Measurements from ENCODE around the gene DHRS13. TPM values are rescaled to one million over a fixed set of nuclear protein-coding genes. Genes with fewer than 3 reads are reported as not detected.

Gene DHRS13, protein sequence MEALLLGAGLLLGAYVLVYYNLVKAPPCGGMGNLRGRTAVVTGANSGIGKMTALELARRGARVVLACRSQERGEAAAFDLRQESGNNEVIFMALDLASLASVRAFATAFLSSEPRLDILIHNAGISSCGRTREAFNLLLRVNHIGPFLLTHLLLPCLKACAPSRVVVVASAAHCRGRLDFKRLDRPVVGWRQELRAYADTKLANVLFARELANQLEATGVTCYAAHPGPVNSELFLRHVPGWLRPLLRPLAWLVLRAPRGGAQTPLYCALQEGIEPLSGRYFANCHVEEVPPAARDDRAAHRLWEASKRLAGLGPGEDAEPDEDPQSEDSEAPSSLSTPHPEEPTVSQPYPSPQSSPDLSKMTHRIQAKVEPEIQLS
- 4.4 and 6.3 TPM in 2 replicates for total RNA-seq

DNA sequence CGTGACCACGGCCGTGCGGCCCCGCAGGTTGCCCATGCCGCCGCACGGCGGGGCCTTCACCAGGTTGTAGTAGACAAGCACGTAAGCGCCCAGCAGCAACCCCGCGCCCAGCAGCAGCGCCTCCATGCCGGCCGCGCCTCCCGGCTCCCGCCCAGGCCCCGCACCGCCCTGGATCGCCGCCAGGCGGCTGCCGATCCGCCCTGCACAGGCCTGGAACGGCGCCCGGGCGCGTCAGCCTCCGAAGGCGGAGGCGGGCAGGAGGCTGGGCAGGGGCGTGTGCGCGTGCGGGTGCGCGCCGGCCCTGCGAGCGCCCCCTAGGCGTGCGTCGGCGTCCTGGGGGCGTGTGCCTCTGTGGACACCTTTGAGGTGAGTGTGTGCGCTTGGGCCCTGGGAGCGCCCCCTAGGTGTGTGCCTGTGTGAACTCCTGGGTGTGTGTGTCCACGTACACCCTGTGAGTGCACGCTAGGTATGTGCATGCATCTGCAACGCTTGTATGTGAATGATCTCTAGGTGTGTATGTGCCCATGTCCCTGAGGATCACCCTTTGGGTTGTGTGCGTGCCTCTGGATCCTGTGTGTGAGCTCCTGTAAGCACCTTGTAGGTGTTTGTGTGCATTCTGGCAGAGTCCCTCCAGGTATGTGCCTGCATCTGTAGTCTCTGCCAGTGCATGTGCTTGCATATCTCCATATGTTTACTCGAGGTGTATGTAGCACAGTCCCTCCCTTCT lies at the start of gene DHRS13:
Gene DHRS13, minus strand, starts transcription at position 261 of the 727 bp plus-strand sequence. Its CDS starts 135 bp downstream, at position 126.

DNA sequence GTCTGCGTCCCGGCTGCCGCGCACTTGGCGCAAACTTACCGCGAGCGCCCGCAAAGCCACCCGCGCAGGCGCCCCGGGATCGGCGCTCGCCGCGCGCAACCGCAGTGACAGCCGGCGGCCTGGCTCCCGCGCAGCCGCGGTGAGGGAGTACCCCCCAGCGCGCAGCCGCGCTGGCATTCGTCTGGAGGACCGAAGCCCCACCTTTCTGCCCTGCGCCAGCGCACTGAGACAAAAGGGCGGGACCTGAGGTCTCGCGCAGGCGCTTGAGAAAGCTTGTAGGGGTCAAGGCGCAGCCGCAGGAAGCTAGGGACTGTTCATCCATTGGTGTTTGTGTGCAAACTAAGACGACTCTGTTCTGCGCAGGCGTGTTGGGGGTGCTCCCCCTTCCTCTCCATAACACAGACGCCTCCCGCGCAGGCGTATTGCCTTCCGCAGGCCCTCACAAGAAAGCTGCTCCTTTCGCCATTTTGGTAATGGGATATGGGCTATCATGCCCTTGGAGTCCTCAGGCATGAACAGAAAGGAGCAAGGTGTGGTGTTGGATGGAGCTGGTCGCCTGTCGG lies 48.6 kb upstream of the DHRS13 start, which contains the start of gene PHF12:
Gene PHF12, minus strand, starts transcription at position 91 of the 563 bp plus-strand sequence. CDS start 558 bp downstream, outside the sequence.

DNA sequence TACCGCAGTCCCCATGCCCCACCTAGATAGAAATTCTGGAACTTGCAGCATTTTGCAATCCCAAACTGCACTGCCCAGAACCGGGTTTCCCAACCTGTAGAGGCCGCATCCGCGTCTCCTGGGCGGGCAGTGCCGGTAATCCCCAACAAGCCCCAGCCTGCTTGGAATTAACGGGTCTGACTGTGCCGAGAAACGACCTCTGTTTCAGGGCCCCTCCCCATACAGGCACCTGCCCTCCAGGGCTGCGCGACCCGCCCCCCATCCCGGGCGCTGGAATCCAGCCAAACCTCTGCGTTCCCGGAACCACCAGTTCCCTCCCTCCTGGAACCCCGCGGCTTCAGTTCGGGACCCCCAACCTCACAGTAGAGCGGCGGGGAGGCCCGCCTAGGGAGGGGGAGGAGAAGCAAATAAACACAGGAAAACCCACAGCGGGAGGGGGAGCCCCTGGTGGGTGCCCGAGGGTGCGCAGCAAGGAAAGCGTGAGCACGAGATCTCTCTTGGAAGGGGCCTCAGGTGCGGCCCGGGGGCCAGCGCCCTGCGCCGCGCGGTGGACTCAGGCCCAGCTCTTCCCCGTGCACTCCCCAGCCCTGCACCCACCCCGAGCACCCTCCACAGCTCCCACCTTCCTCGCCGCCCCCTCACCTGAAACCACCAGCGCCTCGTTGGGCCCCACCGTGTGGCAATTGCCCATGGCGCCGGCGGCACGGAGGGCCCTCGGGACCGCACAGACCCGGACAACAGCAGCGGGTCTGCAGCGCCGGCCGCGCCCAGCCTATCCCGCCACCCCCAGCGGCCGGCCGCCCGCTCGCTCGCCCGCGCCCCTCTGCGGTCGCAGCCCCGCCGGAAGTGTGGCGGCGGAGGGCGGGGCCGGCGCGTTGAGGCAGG lies 5.8 kb downstream of the DHRS13 start, which contains the start of gene FLOT2:
Gene FLOT2, minus strand, starts transcription at position 850 of the 885 bp plus-strand sequence. Its CDS starts 159 bp downstream, at position 691.

DNA sequence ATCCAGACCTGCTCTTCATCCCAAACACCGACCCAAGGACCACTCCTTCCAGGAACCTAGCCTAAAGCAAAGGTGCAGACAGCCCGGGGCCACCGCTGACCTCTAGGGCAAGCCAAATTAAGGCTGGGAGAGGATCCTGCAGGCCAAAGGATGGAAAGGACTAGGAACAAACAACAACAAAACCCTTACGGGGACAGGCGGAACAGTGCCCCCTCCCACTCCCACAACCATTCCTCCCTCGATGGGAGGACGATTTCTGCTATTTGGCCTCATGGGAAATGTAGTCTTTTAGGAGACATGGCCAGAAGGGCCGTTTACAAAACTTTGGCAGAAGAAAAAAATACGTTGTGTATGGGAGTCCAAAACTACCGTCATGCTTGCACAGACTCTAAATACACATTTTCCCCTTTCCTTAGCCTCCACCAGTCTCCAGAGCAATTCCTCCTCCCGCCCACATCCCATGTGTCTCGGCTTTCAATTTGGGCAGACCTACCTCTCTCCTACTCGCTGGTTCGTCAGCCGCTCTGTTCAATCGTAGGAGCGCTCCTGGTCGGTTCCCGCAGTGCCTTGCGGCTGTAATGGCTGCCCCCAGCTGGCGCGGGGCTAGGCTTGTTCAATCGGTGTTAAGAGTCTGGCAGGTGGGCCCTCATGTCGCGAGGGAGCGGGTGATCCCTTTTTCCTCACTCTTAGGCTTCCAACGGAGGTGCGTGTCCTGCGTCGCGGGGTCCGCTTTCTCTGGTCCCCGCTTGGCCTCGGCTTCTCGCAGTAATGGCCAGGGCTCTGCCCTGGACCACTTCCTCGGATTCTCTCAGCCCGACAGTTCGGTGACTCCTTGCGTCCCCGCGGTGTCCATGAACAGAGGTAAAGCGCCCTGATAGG lies 48.2 kb downstream of the DHRS13 start, which contains the start of gene ERAL1:
Gene ERAL1, plus strand, starts transcription at position 560 of the 879 bp plus-strand sequence. Its CDS starts 19 bp downstream, at position 579.

Other genes starting within 250 kb of the DHRS13 start
- gene SDF2, start 241.2 kb downstream of the DHRS13 start, total RNA-seq = 36.5 and 44.2 TPM in 2 replicates
- 61.3 and 66.7 TPM in 2 replicates for gene SUPT6H, start 240.9 kb downstream of the DHRS13 start, total RNA-seq
- gene PROCA1, start 191.2 kb downstream of the DHRS13 start, total RNA-seq = 0.44 and 0.86 TPM in 2 replicates
- 200 and 222 TPM in 2 replicates for gene RAB34, start 185.2 kb downstream of the DHRS13 start, total RNA-seq
- gene RPL23A, start 183.1 kb downstream of the DHRS13 start, total RNA-seq = 341 and 470 TPM in 2 replicates
- 4.2 TPM in 2 replicates for gene TLCD1, start 176.8 kb downstream of the DHRS13 start, total RNA-seq
- 3.3 and 8.5 TPM in 2 replicates for gene NEK8, start 174.3 kb downstream of the DHRS13 start, total RNA-seq
- 32.6 and 65.3 TPM in 2 replicates for gene TRAF4, start 159.1 kb downstream of the DHRS13 start, total RNA-seq
- gene FAM222B, start 60.3 kb downstream of the DHRS13 start, total RNA-seq = 9.6 and 11.5 TPM in 2 replicates
- 32.4 and 64.1 TPM in 2 replicates for gene ERAL1, start 48.1 kb downstream of the DHRS13 start, total RNA-seq
- 44.5 and 59.7 TPM in 2 replicates for gene FLOT2, start 5.3 kb downstream of the DHRS13 start, total RNA-seq
- 43.8 and 44.6 TPM in 2 replicates for gene PHF12, start 48.4 kb upstream of the DHRS13 start, total RNA-seq
- gene SEZ6, start 103.0 kb upstream of the DHRS13 start, total RNA-seq = not detected in 2 replicates
- 1.3 and 2.6 TPM in 2 replicates for gene PIPOX, start 140.1 kb upstream of the DHRS13 start, total RNA-seq